ENCODE results near the gene CCZ1. TPM values are rescaled to one million over a fixed set of nuclear protein-coding genes. Genes with fewer than 3 reads are reported as not detected.
"Not testable (repeated sequence)": the region's sequence is repeated elsewhere in the genome, so short reads cannot be mapped to it uniquely, and the experiment has no call there.

Gene CCZ1
- total RNA-seq, 4 donors from 2014 or later: 32.7 to 60.4 (median 43.2) TPM

- DNase-seq; intact Hi-C loops (cut with DNase I; ENCODE audit: low total_unique reads); H3K27ac ChIP-seq; in situ Hi-C loops (cut with MboI; ENCODE audit: low sequenced_read_pairs in 4 of 4); H3K9me3 ChIP-seq; H3K36me3 ChIP-seq; H3K27me3 ChIP-seq; ATAC-seq; H3K4me3 ChIP-seq; H3K4me1 ChIP-seq: not testable (repeated sequence)
Measured at GRCh38 chr7:5930290-5930689, 31.8 kb downstream of the CCZ1 start.

GRCh38 chr7:5931250-5931649 lies 32.7 kb downstream of the CCZ1 start:
- ATAC-seq; H3K36me3 ChIP-seq; in situ Hi-C loops (cut with MboI; ENCODE audit: low sequenced_read_pairs in 4 of 4); H3K4me3 ChIP-seq; DNase-seq; H3K4me1 ChIP-seq; H3K9me3 ChIP-seq; H3K27me3 ChIP-seq; intact Hi-C loops (cut with DNase I; ENCODE audit: low total_unique reads): not testable (repeated sequence)
- peak overlapping the region in 2 of 4 donors; percentile 18 to 39 for H3K27ac ChIP-seq

DNA sequence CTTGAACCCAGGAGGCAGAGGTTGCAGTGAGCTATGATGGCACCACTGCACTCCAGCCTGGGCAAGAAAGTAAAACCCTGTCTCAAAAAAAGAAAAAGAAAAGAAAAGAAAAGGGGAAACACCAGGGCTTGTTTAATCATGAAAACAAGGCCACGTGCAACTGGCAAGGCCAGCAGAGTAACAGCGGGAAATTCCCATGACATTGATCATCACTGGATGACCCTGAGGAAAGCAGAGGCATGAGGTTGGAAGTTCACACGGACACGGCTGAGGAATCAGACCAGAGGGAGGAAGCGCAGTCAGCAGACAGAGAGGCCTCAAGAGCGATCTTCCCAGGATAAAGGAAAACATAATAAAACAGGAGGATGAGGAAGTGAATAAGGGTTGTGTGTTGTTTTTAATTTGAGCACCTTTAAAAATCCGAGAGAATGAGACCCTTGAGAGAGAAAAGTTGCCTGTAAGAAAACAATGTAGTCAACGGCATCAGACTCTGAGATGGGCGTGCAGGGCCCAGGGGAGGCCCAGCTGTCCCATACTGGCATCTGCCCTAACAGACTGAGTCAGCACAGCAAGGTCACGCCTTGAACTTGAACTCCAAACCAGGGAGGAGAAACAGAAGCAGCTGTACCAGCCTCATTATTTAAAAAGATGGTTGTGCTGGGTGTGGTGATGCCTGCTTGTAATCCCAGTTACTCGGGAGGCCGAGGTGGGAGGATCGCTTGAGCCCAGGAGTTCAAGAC lies 33.5 kb downstream of the CCZ1 start:
- H3K4me3 ChIP-seq; H3K36me3 ChIP-seq; H3K4me1 ChIP-seq; intact Hi-C loops (cut with DNase I; ENCODE audit: low total_unique reads); H3K9me3 ChIP-seq; in situ Hi-C loops (cut with MboI; ENCODE audit: low sequenced_read_pairs in 4 of 4); H3K27me3 ChIP-seq: not testable (repeated sequence)
- peak; percentile 3 to 15 for DNase-seq
- peak overlapping the region in 1 of 4 donors; percentile 46 for H3K27ac ChIP-seq
- ATAC-seq: peak; percentile 73 to 80

DNA sequence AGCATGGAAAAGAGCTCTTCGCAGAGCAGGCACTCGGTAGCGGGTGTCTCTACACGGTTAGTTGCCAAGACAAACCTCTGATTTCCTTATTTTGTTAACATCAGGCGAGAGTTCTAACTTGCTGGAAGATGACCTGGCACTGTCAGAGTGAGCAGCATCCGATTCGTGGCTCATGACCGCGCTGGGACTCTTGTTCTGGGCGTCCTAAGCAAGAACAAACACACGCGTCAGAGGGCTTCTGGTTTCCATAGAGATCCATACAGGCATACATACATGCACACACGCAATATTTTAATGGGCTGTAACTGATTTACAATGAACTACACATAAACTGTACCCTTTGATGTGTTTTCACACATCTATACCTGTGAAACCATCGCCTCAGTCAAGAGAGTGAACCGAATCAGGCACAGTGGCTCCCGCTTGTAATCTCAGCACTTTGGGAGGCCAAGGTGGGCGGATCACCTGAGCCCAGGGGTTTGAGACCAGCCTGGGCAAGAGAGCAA lies 36.5 kb downstream of the CCZ1 start:
- H3K9me3 ChIP-seq; intact Hi-C loops (cut with DNase I; ENCODE audit: low total_unique reads); ATAC-seq; H3K4me1 ChIP-seq; in situ Hi-C loops (cut with MboI; ENCODE audit: low sequenced_read_pairs in 4 of 4); H3K4me3 ChIP-seq; DNase-seq; H3K27me3 ChIP-seq; H3K36me3 ChIP-seq; H3K27ac ChIP-seq: not testable (repeated sequence)

- H3K36me3 ChIP-seq; H3K4me3 ChIP-seq; H3K27ac ChIP-seq; H3K9me3 ChIP-seq; intact Hi-C loops (cut with DNase I; ENCODE audit: low total_unique reads); in situ Hi-C loops (cut with MboI; ENCODE audit: low sequenced_read_pairs in 4 of 4); H3K27me3 ChIP-seq; ATAC-seq; DNase-seq; H3K4me1 ChIP-seq: not testable (repeated sequence)
Measured at GRCh38 chr7:5963205-5963604, 64.7 kb downstream of the CCZ1 start.

GRCh38 chr7:5963810-5964209 lies 65.3 kb downstream of the CCZ1 start:
- DNase-seq; intact Hi-C loops (cut with DNase I; ENCODE audit: low total_unique reads); H3K27ac ChIP-seq; H3K4me1 ChIP-seq; ATAC-seq; H3K27me3 ChIP-seq; H3K9me3 ChIP-seq; in situ Hi-C loops (cut with MboI; ENCODE audit: low sequenced_read_pairs in 4 of 4); H3K36me3 ChIP-seq; H3K4me3 ChIP-seq: not testable (repeated sequence)

- ATAC-seq; H3K4me1 ChIP-seq; H3K4me3 ChIP-seq; H3K36me3 ChIP-seq; H3K27me3 ChIP-seq; DNase-seq; in situ Hi-C loops (cut with MboI; ENCODE audit: low sequenced_read_pairs in 4 of 4); intact Hi-C loops (cut with DNase I; ENCODE audit: low total_unique reads); H3K9me3 ChIP-seq; H3K27ac ChIP-seq: not testable (repeated sequence)
Measured at GRCh38 chr7:5970347-5970911, 71.9 kb downstream of the CCZ1 start, which contains the start of gene RSPH10B. TSS of gene RSPH10B (minus strand) at chr7:5970689. CDS start at chr7:5967116, 3,573 bp downstream.

GRCh38 chr7:5973580-5973979 lies 75.0 kb downstream of the CCZ1 start:
- H3K27me3 ChIP-seq; DNase-seq; H3K36me3 ChIP-seq; H3K27ac ChIP-seq; intact Hi-C loops (cut with DNase I; ENCODE audit: low total_unique reads); H3K4me1 ChIP-seq; H3K4me3 ChIP-seq; H3K9me3 ChIP-seq; ATAC-seq; in situ Hi-C loops (cut with MboI; ENCODE audit: low sequenced_read_pairs in 4 of 4): not testable (repeated sequence)

Other genes with a start within 250 kb of the CCZ1 start
- gene RNF216, start 117.1 kb upstream of the CCZ1 start, total RNA-seq: 10 to 100 TPM; 25.4 to 33.0 (median 26.8) TPM
- gene OCM, start 17.9 kb upstream of the CCZ1 start, total RNA-seq: not detected
- gene RSPH10B, start 72.0 kb downstream of the CCZ1 start, total RNA-seq: 1 to 10 TPM in 1 of 4 donors, not detected in 3; 1.1 TPM
- 1 to 10 TPM; 3.6 to 9.0 (median 7.2) TPM for gene PMS2, start 110.3 kb downstream of the CCZ1 start, total RNA-seq
- gene AIMP2, start 110.5 kb downstream of the CCZ1 start, total RNA-seq: 100 to 1,000 TPM in 3 of 4 donors, 10 to 100 TPM in 1; 99.1 to 272 (median 194) TPM
- 1 to 10 TPM in 1 of 4 donors, under 1 TPM in 1, not detected in 2; 0.39 to 1.0 TPM for gene ANKRD61, start 132.6 kb downstream of the CCZ1 start, total RNA-seq
- gene EIF2AK1, start 160.4 kb downstream of the CCZ1 start, total RNA-seq: 100 to 1,000 TPM in 2 of 4 donors, 10 to 100 TPM in 2; 74.5 to 284 (median 111) TPM
- 1 to 10 TPM; 4.7 to 5.0 (median 4.9) TPM for gene USP42, start 206.2 kb downstream of the CCZ1 start, total RNA-seq

All from gastrocnemius medialis (tissue), 4 donors.